ENCODE measurements around the gene VMA21. TPM values are rescaled to one million over a fixed set of nuclear protein-coding genes. Genes with fewer than 3 reads are reported as not detected.
A peak's percentile ranks its signal among the peaks of the same experiment; 100 is the strongest.

VMA21 gene
- 10 to 100 TPM; 37.8 to 41.9 TPM for total RNA-seq

- Mint-ChIP-seq H3K27me3 (no peaks in the 10 kb centered on the region), H3K27ac (peak within 1 kb of the TSS; percentile 96), H3K4me3 (peak within 1 kb of the TSS; percentile 89), H3K9me3 (ENCODE audit: low read depth) (no peaks in the 10 kb centered on the region), H3K36me3 (peaks cover 8% of the 10 kb centered on the region), H3K4me1 (peaks cover 51% of the 10 kb centered on the region)
- CTCF ChIA-PET, result interaction anchor here (1.2 to 1.6 kb wide), 2 partner anchors 12 to 91 kb away, joined by 3 to 5 read pairs; no protein-coding TSS in a partner anchor
- ATAC-seq (peak; percentile 80), DNase-seq (peak; percentile 83)
These were observed at the start of gene VMA21 for GRCh38 chrX:151396825-151397740. Gene VMA21, plus strand, starts transcription at chrX:151397206. Its CDS starts 103 bp downstream, at chrX:151397309.

DNA sequence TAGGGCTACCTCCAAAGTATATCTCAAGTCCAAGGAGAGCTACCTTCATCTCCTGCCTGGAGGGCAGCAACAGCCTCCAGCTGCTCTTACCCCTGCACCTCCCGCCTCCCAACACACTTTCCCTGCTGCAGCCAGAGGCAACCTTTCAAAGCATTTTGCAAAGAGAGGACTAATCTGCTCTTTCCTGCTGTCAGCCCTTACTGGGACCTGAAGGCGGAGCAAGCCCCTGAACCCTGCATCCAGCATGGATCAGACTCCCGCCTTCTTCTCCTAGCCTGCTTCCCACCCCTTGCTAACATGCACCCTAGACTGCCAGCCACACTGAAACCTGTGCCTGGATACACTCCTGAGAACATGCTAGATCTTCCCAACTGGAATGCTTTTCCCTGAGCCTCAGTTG lies 37.7 kb upstream of the VMA21 start:
- Mint-ChIP-seq H3K9me3 (ENCODE audit: low read depth) (no peaks in the 10 kb centered on the region), H3K4me3 (no peak overlapping the region), H3K36me3 (no peaks in the 10 kb centered on the region), H3K27me3 (peaks cover 22% of the 10 kb centered on the region), H3K27ac (no peak overlapping the region), H3K4me1 (peaks cover 2% of the 10 kb centered on the region)
- CTCF ChIA-PET, result interaction anchor here (0.7 to 1.8 kb wide), 3 partner anchors 44 to 588 kb away, joined by 3 to 5 read pairs (median 4); no protein-coding TSS in a partner anchor
- no peak for DNase-seq
- ATAC-seq, result no peak

DNA sequence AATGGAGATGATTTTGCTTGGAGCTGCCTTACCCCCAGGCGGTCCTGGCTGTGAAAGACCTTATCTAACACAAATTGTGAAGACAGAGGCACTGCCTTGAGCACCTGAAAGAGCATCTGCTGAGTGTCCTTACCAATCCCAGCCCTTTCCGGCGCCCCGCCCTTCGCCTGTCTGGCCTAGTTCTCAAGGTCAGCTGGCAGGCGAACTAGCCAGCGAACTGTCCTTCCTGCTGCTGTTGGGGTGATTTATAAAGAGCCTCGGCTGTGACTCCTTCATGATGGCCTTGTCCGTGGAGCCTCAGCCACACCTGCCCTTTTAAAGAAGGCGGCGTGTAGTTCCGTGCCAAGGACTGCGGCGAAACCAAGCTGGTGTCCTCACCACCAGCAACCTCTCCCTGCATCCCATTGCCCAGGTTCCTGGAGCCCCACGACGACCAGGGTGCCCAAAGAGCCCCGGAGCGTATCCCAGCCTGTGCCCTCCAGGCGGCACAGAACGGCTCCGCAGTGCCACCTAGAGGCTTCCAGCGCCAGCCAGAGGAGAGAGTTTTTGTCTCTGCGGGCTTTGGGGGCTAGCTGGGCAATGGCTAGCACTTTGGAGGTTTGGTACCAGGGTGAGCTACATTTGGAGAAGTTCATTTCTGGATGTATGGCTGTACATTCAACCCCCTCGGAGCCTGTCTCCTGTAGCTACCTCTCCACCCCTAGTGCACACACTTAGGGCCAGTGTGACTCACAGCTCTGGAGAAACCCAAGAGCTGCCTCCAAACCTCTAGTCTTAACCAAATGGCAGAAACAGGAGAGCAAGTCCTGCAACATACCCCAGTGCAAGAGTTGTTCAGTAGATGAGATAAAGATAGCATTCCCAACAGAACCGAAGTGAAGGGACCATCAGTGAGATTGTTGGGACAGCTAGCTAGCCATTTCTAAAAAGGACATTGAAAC lies 36.8 kb upstream of the VMA21 start:
- DNase-seq, result peak; percentile 45

GRCh38 chrX:151363316-151363715 lies 33.7 kb upstream of the VMA21 start:
- Mint-ChIP-seq H3K9me3 (ENCODE audit: low read depth) (no peaks in the 10 kb centered on the region), H3K27ac (no peak overlapping the region), H3K27me3 (peaks cover 20% of the 10 kb centered on the region), H3K4me1 (peaks cover 2% of the 10 kb centered on the region), H3K4me3 (no peak overlapping the region), H3K36me3 (no peaks in the 10 kb centered on the region)
- CTCF ChIA-PET, result no interaction called here
- DNase-seq (no peak), ATAC-seq (no peak)

More for the DNA sequence above, 36.8 kb upstream of the VMA21 start:
- Mint-ChIP-seq H3K27ac (no peak overlapping the region), H3K4me1 (peaks cover 2% of the 10 kb centered on the region), H3K9me3 (ENCODE audit: low read depth) (no peaks in the 10 kb centered on the region), H3K27me3 (peaks cover 25% of the 10 kb centered on the region), H3K36me3 (no peaks in the 10 kb centered on the region), H3K4me3 (no peak overlapping the region)
- peak; percentile 75 for ATAC-seq
- CTCF ChIA-PET, result interaction anchor here (1.1 to 1.8 kb wide), 5 partner anchors 13 to 589 kb away, joined by 3 to 5 read pairs (median 4); no protein-coding TSS in a partner anchor

GRCh38 chrX:151365579-151365978 lies 31.4 kb upstream of the VMA21 start:
- Mint-ChIP-seq H3K36me3 (no peaks in the 10 kb centered on the region), H3K4me3 (no peak overlapping the region), H3K9me3 (ENCODE audit: low read depth) (no peaks in the 10 kb centered on the region), H3K27me3 (peaks cover 22% of the 10 kb centered on the region), H3K4me1 (peaks cover 2% of the 10 kb centered on the region), H3K27ac (no peak overlapping the region)
- ATAC-seq (no peak), DNase-seq (no peak)
- CTCF ChIA-PET, result no interaction called here

GRCh38 chrX:151370906-151371305 lies 26.1 kb upstream of the VMA21 start:
- ATAC-seq, result no peak
- Mint-ChIP-seq H3K4me1 (no peaks in the 10 kb centered on the region), H3K9me3 (ENCODE audit: low read depth) (no peaks in the 10 kb centered on the region), H3K27me3 (peaks cover 14% of the 10 kb centered on the region), H3K4me3 (no peak overlapping the region), H3K27ac (no peak overlapping the region), H3K36me3 (no peaks in the 10 kb centered on the region)
- CTCF ChIA-PET, result no interaction called here
- no peak for DNase-seq

- H3K9me3 Mint-ChIP-seq (ENCODE audit: low read depth), result no peaks in the 10 kb centered on the region
- ATAC-seq (no peak), DNase-seq (no peak)
- peaks cover 4% of the 10 kb centered on the region for H3K4me1 Mint-ChIP-seq
- no peak overlapping the region for H3K27ac Mint-ChIP-seq
- H3K4me3 Mint-ChIP-seq, result no peak overlapping the region
- H3K27me3 Mint-ChIP-seq, result no peaks in the 10 kb centered on the region
- H3K36me3 Mint-ChIP-seq, result no peaks in the 10 kb centered on the region
- CTCF ChIA-PET, result no interaction called here
These were observed 12.2 kb upstream of the VMA21 start for GRCh38 chrX:151384807-151385206.

GRCh38 chrX:151386838-151387459 lies 10.1 kb upstream of the VMA21 start:
- Mint-ChIP-seq H3K27me3 (no peaks in the 10 kb centered on the region), H3K36me3 (no peaks in the 10 kb centered on the region), H3K9me3 (ENCODE audit: low read depth) (no peaks in the 10 kb centered on the region), H3K4me1 (no peaks in the 10 kb centered on the region), H3K4me3 (no peak overlapping the region), H3K27ac (no peak overlapping the region)
- no peak for DNase-seq
- CTCF ChIA-PET, result no interaction called here
- no peak for ATAC-seq

- DNase-seq (no peak), ATAC-seq (no peak)
- Mint-ChIP-seq H3K27ac (no peak overlapping the region), H3K36me3 (no peaks in the 10 kb centered on the region), H3K9me3 (ENCODE audit: low read depth) (no peaks in the 10 kb centered on the region), H3K4me3 (no peak overlapping the region), H3K27me3 (no peaks in the 10 kb centered on the region), H3K4me1 (peaks cover 26% of the 10 kb centered on the region)
- CTCF ChIA-PET, result no interaction called here
These were observed 5.3 kb upstream of the VMA21 start for GRCh38 chrX:151391722-151392121.

DNA sequence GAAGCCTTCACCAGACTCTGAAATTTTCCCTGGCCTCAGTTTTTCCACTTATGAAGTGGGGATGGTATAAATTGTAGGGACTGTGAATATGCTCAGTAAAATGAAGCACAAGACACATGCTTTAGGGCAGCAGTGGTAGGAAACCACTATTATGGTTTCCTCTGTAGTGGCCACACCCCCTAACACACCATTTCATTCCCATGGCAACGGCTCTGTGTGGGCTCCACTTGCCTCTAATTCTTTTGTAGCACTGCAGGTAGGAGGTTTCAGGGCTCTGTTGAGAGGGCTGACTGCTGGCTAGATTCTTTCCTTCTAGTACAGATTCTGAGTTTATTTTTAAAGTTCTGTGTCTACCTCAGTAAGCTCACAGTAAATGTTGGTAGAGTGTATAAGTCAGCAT lies 3.5 kb upstream of the VMA21 start:
- peaks cover 2% of the 10 kb centered on the region for H3K36me3 Mint-ChIP-seq
- peak overlapping the region; percentile 82 for H3K27ac Mint-ChIP-seq
- peaks cover 29% of the 10 kb centered on the region for H3K4me1 Mint-ChIP-seq
- CTCF ChIA-PET, result no interaction called here
- no peaks in the 10 kb centered on the region for H3K27me3 Mint-ChIP-seq
- ATAC-seq, result peak; percentile 63
- peak overlapping the region; percentile 24 for H3K4me3 Mint-ChIP-seq
- no peaks in the 10 kb centered on the region for H3K9me3 Mint-ChIP-seq (ENCODE audit: low read depth)
- peak; percentile 81 for DNase-seq

GRCh38 chrX:151396042-151396824 lies 773 bp upstream of the VMA21 start:
- Mint-ChIP-seq H3K4me3 (peak overlapping the region; percentile 79), H3K4me1 (peaks cover 51% of the 10 kb centered on the region), H3K27ac (peak overlapping the region; percentile 96), H3K27me3 (no peaks in the 10 kb centered on the region), H3K9me3 (ENCODE audit: low read depth) (no peaks in the 10 kb centered on the region), H3K36me3 (peaks cover 8% of the 10 kb centered on the region)
- peak; percentile 55 for DNase-seq
- CTCF ChIA-PET, result interaction anchor here (1.2 to 1.6 kb wide), 2 partner anchors 13 to 92 kb away, joined by 3 to 5 read pairs; no protein-coding TSS in a partner anchor
- peak; percentile 20 for ATAC-seq

GRCh38 chrX:151397741-151398070 lies 700 bp downstream of the VMA21 start:
- ATAC-seq (peak; percentile 5), DNase-seq (no peak)
- CTCF ChIA-PET, result interaction anchor here (1.2 to 1.6 kb wide), 2 partner anchors 12 to 91 kb away, joined by 3 to 5 read pairs; no protein-coding TSS in a partner anchor
- Mint-ChIP-seq H3K36me3 (peaks cover 8% of the 10 kb centered on the region), H3K4me1 (peaks cover 51% of the 10 kb centered on the region), H3K27me3 (no peaks in the 10 kb centered on the region), H3K9me3 (ENCODE audit: low read depth) (no peaks in the 10 kb centered on the region), H3K27ac (peak overlapping the region; percentile 91), H3K4me3 (peak overlapping the region; percentile 89)

All from activated CD8-positive, alpha-beta memory T cell treated with anti-CD3 and anti-CD28 coated beads, Interleukin-2, amount 10 ng/mL, durations not matched to agents 7 days and 5 days (primary cell).